ENCODE results near the gene SDK2. TPM values are rescaled to one million over a fixed set of nuclear protein-coding genes. Genes with fewer than 3 reads are reported as not detected.

SDK2 gene
- total RNA-seq, 1 donor from 2014 or later = 11.0 TPM

DNA sequence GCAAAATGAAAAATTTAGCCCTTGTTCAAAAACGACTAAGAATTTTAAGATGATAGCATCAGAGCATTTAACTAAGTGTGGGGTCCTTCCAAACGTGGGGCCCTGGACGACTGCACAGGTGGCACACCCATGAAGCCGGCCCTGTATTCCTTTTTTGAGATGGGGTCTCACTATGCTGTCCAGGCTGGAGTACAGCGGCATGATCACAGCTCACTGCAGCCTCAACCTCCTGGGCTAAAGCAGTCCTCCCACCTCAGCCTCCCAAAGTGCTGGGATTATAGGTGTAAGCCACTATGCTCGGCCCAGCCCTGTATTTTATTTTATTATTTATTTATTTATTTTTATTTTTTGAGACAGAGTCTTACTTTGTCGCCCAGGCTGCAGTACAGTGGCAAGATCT, 241.8 kb downstream of the SDK2 start:
- H3K9ac ChIP-seq (ENCODE audit: low read depth in 1 of 3, low read length in 3 of 3) = no peak overlapping the region
- H3K4me1 ChIP-seq (ENCODE audit: control insufficient read depth in 3 of 3, insufficient read depth in 3 of 3, low read length in 3 of 3) = no peaks in the 10 kb centered on the region
- H3K27me3 ChIP-seq (ENCODE audit: control insufficient read depth in 3 of 3, insufficient read depth in 3 of 3, low read length in 3 of 3) = peaks cover 0 to 3% (median 0%) of the 10 kb centered on the region in 3 donors
- no peak overlapping the region for H3K4me3 ChIP-seq (ENCODE audit: low read length in 3 of 3)
- H3K27ac ChIP-seq (ENCODE audit: low read depth, low read length) = no peak overlapping the region
- H3K36me3 ChIP-seq (ENCODE audit: control insufficient read depth in 3 of 3, insufficient read depth in 3 of 3, low read length in 3 of 3) = no peaks in the 10 kb centered on the region
- H3K9me3 ChIP-seq (ENCODE audit: control insufficient read depth in 3 of 3, low read length in 3 of 3) = no peaks in the 10 kb centered on the region

DNA sequence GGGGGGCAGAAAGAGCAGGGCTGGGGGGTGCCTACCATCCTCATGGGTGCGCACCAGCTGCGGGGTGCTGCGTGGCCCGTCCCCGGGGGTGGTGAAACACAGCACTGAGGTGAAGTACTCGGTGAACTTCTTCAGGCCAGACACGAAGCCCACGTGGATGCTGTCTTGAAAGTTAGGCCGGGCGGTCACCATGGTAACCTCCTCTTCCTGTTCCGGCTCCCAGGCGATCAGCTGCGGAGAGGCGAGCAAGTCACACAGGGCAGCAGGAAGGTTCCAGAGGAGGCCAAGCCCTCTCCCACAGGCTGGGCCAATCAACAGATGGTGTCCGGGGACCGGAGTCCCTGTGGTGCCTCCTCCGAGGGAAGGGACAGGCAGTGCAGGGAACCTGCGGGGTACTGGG, 242.3 kb downstream of the SDK2 start:
- Histone ChIP-seq H3K4me1 (ENCODE audit: control insufficient read depth in 3 of 3, insufficient read depth in 3 of 3, low read length in 3 of 3) (no peaks in the 10 kb centered on the region), H3K4me3 (ENCODE audit: low read length in 3 of 3) (no peak overlapping the region), H3K27me3 (ENCODE audit: control insufficient read depth in 3 of 3, insufficient read depth in 3 of 3, low read length in 3 of 3) (peaks cover 0 to 3% (median 0%) of the 10 kb centered on the region in 3 donors), H3K36me3 (ENCODE audit: control insufficient read depth in 3 of 3, insufficient read depth in 3 of 3, low read length in 3 of 3) (no peaks in the 10 kb centered on the region), H3K27ac (ENCODE audit: low read depth, low read length) (no peak overlapping the region), H3K9ac (ENCODE audit: low read depth in 1 of 3, low read length in 3 of 3) (no peak overlapping the region), H3K9me3 (ENCODE audit: control insufficient read depth in 3 of 3, low read length in 3 of 3) (no peaks in the 10 kb centered on the region)

DNA sequence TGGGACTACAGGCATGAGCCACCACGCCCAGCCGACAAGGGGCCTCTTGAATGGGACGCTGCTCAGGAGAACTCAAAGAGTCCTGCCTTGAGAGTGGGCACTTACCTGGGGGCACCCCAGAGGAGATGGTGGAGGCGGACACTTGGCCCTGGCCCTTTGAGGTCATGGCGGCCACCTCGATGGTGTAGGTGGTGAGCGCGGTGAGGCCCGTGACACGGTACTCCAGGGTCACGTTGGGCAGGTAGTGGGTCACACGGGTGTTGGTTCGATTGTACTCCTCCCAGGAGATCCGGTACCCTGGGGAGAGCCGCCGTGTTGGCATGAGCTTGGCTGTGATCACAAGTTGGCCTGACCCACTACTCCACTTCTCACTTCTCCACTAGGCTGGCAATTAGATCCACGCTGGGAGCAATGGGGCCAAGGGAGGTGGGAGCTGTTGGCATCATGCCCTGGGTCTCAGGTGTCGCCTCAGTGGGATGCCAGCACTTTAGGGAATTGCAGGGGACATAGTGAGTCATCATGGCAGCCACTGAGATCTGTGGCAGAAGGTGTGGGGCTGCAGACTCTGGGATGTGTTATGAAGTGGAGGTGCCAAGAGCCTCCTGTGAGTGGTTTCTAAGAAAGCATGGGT, 243.2 kb downstream of the SDK2 start:
- Histone ChIP-seq H3K27me3 (ENCODE audit: control insufficient read depth in 3 of 3, insufficient read depth in 3 of 3, low read length in 3 of 3) (peaks cover 0 to 3% (median 0%) of the 10 kb centered on the region in 3 donors), H3K9me3 (ENCODE audit: control insufficient read depth in 3 of 3, low read length in 3 of 3) (no peaks in the 10 kb centered on the region), H3K9ac (ENCODE audit: low read depth in 1 of 3, low read length in 3 of 3) (no peak overlapping the region), H3K4me1 (ENCODE audit: control insufficient read depth in 3 of 3, insufficient read depth in 3 of 3, low read length in 3 of 3) (peaks cover 0 to 2% (median 0%) of the 10 kb centered on the region in 3 donors), H3K36me3 (ENCODE audit: control insufficient read depth in 3 of 3, insufficient read depth in 3 of 3, low read length in 3 of 3) (no peaks in the 10 kb centered on the region), H3K4me3 (ENCODE audit: low read length in 3 of 3) (no peak overlapping the region), H3K27ac (ENCODE audit: low read depth, low read length) (no peak overlapping the region)

DNA sequence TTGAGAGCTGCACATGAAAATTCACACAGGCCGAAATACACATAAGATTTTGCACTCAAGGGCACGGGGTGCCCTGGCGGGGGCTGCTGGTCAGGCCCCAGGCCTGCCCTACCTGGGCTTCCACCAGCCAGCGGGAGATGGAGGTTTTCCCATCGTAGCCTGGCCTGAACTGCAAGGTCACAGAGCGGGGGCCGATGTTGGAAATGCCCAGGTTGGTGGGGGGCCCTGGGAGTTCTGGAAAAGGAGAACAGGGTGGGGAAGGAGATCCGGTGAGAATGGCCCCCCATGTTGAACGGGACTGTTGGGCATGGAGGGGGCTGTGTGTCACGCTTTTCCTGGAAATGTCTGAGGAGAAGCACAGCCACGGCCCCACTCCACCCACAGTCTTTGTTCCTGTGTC, 245.2 kb downstream of the SDK2 start:
- Histone ChIP-seq H3K9ac (ENCODE audit: low read depth in 1 of 3, low read length in 3 of 3) (no peak overlapping the region), H3K27ac (ENCODE audit: low read depth, low read length) (no peak overlapping the region), H3K4me3 (ENCODE audit: low read length in 3 of 3) (no peak overlapping the region)

DNA sequence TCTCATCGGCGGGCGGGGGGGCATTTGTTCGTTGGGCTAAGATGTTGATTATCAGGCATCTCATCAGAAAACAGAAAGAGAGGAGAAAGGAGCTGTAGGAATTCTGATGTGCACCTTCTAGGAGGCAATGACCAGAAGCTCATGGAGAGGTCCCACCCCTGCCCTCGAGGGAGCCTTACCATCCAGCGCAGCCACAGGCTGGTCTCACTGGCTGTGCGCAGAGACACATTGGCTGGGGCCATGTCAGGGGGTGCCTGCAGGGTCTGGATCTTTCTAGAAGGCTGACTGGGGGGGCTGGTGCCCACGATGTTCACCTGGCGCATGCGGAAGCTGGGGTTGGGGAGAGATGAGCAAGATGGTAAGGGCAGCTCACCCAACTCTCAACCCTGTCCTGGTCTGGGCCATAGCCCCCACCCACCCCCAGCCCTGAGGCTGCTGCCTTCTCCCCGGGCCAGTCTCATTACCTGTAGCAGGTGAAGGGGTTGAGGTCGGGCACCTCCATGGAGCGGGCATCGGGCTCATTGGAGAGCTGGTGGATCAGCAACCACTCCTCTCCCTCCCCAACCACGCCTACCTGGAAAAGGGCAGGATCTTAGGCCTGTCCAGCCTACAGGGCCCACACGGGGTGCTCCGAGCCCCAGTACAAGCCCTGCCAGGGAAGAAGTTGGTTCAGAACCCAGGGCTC, 246.2 kb downstream of the SDK2 start:
- H3K9me3 ChIP-seq (ENCODE audit: control insufficient read depth in 3 of 3, low read length in 3 of 3) = no peaks in the 10 kb centered on the region
- H3K27ac ChIP-seq (ENCODE audit: low read depth, low read length) = no peak overlapping the region
- H3K36me3 ChIP-seq (ENCODE audit: control insufficient read depth in 3 of 3, insufficient read depth in 3 of 3, low read length in 3 of 3) = no peaks in the 10 kb centered on the region
- no peak overlapping the region for H3K4me3 ChIP-seq (ENCODE audit: low read length in 3 of 3)
- peaks cover 0 to 3% (median 0%) of the 10 kb centered on the region in 3 donors for H3K27me3 ChIP-seq (ENCODE audit: control insufficient read depth in 3 of 3, insufficient read depth in 3 of 3, low read length in 3 of 3)
- no peak overlapping the region for H3K9ac ChIP-seq (ENCODE audit: low read depth in 1 of 3, low read length in 3 of 3)
- peaks cover 0 to 2% (median 0%) of the 10 kb centered on the region in 3 donors for H3K4me1 ChIP-seq (ENCODE audit: control insufficient read depth in 3 of 3, insufficient read depth in 3 of 3, low read length in 3 of 3)

More for the DNA sequence above, 245.2 kb downstream of the SDK2 start:
- Histone ChIP-seq H3K27me3 (ENCODE audit: control insufficient read depth in 3 of 3, insufficient read depth in 3 of 3, low read length in 3 of 3) (peaks cover 0 to 3% (median 0%) of the 10 kb centered on the region in 3 donors), H3K4me1 (ENCODE audit: control insufficient read depth in 3 of 3, insufficient read depth in 3 of 3, low read length in 3 of 3) (peaks cover 0 to 2% (median 0%) of the 10 kb centered on the region in 3 donors), H3K9me3 (ENCODE audit: control insufficient read depth in 3 of 3, low read length in 3 of 3) (no peaks in the 10 kb centered on the region), H3K36me3 (ENCODE audit: control insufficient read depth in 3 of 3, insufficient read depth in 3 of 3, low read length in 3 of 3) (no peaks in the 10 kb centered on the region)

DNA sequence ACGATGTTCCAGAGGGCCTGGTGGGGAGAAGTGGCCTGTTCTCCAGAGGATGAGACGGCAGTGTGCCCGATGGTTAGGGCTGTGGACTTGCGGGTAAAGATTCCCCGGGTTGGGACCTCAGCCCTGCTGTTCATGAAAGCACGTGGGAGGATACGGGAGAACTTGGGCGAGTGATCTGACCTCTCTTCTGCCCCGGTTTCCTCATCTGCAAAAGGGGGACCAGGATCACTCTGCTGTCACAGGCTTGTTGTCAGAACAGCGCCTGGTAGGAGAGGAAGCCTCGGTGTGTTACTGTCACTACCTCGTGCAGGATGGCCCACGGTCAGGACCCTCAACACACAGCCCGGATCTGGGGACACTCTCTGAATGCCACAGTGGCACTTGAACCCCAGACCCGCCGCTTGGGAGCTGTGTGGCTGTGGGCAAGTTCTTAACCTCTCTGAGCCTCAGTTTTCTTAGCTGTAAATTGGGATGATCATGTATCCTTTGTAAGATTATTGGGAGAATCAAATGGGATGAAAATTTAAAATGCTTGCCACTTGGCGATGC, 246.9 kb downstream of the SDK2 start:
- no peaks in the 10 kb centered on the region for H3K36me3 ChIP-seq (ENCODE audit: control insufficient read depth in 3 of 3, insufficient read depth in 3 of 3, low read length in 3 of 3)
- peaks cover 0 to 3% (median 0%) of the 10 kb centered on the region in 3 donors for H3K27me3 ChIP-seq (ENCODE audit: control insufficient read depth in 3 of 3, insufficient read depth in 3 of 3, low read length in 3 of 3)
- no peak overlapping the region for H3K27ac ChIP-seq (ENCODE audit: low read depth, low read length)
- no peak overlapping the region for H3K9ac ChIP-seq (ENCODE audit: low read depth in 1 of 3, low read length in 3 of 3)
- peaks cover 0 to 2% (median 0%) of the 10 kb centered on the region in 3 donors for H3K4me1 ChIP-seq (ENCODE audit: control insufficient read depth in 3 of 3, insufficient read depth in 3 of 3, low read length in 3 of 3)
- H3K9me3 ChIP-seq (ENCODE audit: control insufficient read depth in 3 of 3, low read length in 3 of 3) = no peaks in the 10 kb centered on the region
- H3K4me3 ChIP-seq (ENCODE audit: low read length in 3 of 3) = no peak overlapping the region

DNA sequence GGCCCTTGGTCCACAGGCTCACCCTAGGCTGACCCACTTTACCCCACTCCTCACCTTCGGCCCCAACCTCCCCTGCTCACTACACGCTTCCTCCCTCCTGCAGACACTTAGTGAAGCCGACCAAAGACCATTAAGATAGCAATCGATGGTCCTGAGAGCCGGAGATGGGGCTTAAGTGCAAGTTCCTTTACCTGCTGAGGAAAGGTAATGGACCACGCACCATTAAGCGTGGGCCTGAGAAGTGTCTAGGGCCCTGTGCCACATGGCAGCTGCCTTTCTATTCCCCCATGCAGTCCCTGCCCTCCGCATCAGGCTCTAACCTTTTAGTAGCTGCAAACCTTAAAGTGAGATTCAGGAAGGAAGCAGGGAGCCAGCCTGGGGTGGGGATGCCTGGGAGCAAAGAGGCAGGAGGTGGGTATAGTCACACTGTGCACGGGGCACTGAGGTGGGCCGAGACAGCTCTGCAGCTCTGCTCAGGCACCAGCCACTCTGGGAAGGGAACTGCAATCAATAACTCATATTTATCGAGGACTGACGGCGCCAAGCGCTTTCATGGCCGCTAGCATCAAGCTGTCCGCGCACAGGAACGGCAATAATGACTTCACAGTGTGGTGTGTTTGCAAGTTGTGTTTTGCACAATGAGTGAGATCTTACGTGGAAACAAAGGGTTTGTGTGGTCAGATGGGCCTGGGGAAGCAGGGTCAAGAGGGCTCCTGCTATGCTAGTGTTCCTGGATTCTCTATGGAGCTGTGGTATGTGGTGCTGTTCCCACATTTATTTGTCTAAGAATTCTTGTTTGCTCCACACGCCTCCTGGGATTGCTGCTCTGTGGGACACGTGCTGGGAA, 247.6 kb downstream of the SDK2 start:
- Histone ChIP-seq H3K36me3 (ENCODE audit: control insufficient read depth in 3 of 3, insufficient read depth in 3 of 3, low read length in 3 of 3) (no peaks in the 10 kb centered on the region), H3K4me1 (ENCODE audit: control insufficient read depth in 3 of 3, insufficient read depth in 3 of 3, low read length in 3 of 3) (peaks cover 0 to 2% (median 0%) of the 10 kb centered on the region in 3 donors), H3K27me3 (ENCODE audit: control insufficient read depth in 3 of 3, insufficient read depth in 3 of 3, low read length in 3 of 3) (peaks cover 0 to 3% (median 0%) of the 10 kb centered on the region in 3 donors), H3K9me3 (ENCODE audit: control insufficient read depth in 3 of 3, low read length in 3 of 3) (no peaks in the 10 kb centered on the region), H3K4me3 (ENCODE audit: low read length in 3 of 3) (no peak overlapping the region), H3K27ac (ENCODE audit: low read depth, low read length) (no peak overlapping the region), H3K9ac (ENCODE audit: low read depth in 1 of 3, low read length in 3 of 3) (no peak overlapping the region)

DNA sequence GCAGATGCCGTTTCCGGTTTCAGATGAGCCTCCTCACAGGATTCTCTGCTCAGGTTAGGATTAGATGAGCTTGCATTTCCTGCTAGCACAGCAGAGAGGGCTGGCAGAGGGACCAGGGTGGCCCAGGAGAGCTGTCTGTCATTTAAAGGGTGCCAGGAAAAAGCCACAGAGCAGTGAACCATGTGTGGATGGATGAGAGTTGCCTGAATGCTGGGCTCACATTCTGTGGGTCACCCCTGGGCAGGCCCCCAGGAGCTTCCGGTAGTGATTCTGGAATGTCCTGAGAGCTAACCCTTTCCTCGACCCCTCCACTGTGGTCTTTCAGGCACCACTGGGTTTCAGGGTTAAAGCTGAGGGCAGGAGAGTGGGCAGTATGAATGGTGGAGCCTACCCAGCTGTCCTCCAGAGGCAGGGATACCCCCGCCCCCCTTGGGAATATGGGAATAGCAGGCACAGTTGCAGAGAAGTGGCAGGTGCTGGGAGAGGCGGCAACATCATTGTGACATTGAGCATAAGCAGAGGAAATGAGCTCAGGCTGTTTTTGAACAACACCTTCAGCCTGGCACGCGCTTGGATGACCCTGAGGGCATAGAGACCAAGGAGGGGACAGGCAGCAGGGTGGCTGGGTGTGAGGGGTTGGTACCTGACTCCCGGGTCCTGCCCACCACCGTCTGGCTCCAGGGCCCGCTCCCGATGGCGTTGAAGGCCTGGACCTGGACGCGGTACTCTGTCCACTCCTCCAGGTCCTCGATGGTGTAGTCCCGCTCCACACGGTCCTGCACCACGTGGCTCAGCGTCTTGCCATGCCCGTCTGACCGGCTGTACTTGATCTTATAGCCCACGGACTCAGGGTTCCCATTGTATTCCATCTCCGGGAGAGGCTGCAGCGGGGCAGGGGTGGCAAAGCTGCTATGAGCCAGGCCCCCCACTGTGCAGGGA, 249.5 kb downstream of the SDK2 start:
- Histone ChIP-seq H3K27ac (ENCODE audit: low read depth, low read length) (no peak overlapping the region), H3K27me3 (ENCODE audit: control insufficient read depth in 3 of 3, insufficient read depth in 3 of 3, low read length in 3 of 3) (peaks cover 0 to 3% (median 0%) of the 10 kb centered on the region in 3 donors), H3K9me3 (ENCODE audit: control insufficient read depth in 3 of 3, low read length in 3 of 3) (no peaks in the 10 kb centered on the region), H3K4me3 (ENCODE audit: low read length in 3 of 3) (no peak overlapping the region), H3K4me1 (ENCODE audit: control insufficient read depth in 3 of 3, insufficient read depth in 3 of 3, low read length in 3 of 3) (peaks cover 0 to 2% (median 0%) of the 10 kb centered on the region in 3 donors), H3K36me3 (ENCODE audit: control insufficient read depth in 3 of 3, insufficient read depth in 3 of 3, low read length in 3 of 3) (no peaks in the 10 kb centered on the region), H3K9ac (ENCODE audit: low read depth in 1 of 3, low read length in 3 of 3) (no peak overlapping the region)

DNA sequence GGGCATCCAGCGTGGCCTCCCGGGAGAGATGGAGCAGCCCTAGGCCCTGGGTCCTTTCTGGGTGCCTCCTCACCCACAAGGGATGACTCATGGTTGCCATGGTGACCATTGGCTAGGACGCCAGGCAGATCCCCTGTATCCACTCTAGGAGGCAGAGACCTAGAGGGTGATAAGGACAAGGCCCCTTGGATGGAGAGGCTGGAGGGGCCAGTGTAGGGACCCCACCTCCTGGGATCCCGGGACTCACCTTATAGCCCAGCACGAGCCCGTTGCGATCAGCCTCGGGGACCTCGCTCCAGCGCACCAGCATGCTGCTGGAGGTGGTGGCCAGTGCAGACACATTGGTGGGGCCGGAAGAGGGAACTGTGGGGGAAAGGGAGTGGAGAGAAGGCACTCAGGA, 250.3 kb downstream of the SDK2 start:
- Histone ChIP-seq H3K36me3 (ENCODE audit: control insufficient read depth in 3 of 3, insufficient read depth in 3 of 3, low read length in 3 of 3) (no peaks in the 10 kb centered on the region), H3K9ac (ENCODE audit: low read depth in 1 of 3, low read length in 3 of 3) (no peak overlapping the region), H3K27me3 (ENCODE audit: control insufficient read depth in 3 of 3, insufficient read depth in 3 of 3, low read length in 3 of 3) (peaks cover 0 to 3% (median 0%) of the 10 kb centered on the region in 3 donors), H3K4me3 (ENCODE audit: low read length in 3 of 3) (no peak overlapping the region), H3K9me3 (ENCODE audit: control insufficient read depth in 3 of 3, low read length in 3 of 3) (no peaks in the 10 kb centered on the region), H3K27ac (ENCODE audit: low read depth, low read length) (no peak overlapping the region), H3K4me1 (ENCODE audit: control insufficient read depth in 3 of 3, insufficient read depth in 3 of 3, low read length in 3 of 3) (peaks cover 0 to 2% (median 0%) of the 10 kb centered on the region in 3 donors)

Data from skeletal muscle tissue (tissue), 4 donors.